Left ventricle myocardium inferior (tissue), 1 donor: ENCODE data around the gene OR10A5. TPM values are rescaled to one million over a fixed set of nuclear protein-coding genes. Genes with fewer than 3 reads are reported as not detected.

Experiments
- DNase-seq: peaks from one replicate; pipeline ENCODE4 v3.0.0-alpha.2; 2020
- H3K27ac ChIP-seq: fragments of 200-600 bp; replicated peaks from 2 replicates; pipeline ENCODE4 v1.8.0; 2021
- H3K27me3 ChIP-seq: fragments of 200-600 bp; 2 replicates; pipeline ENCODE4 v1.8.0; 2021; ENCODE audit warnings: low read depth
- H3K36me3 ChIP-seq: fragments of 200-600 bp; 2 replicates; pipeline ENCODE4 v1.8.0; 2021
- H3K4me1 ChIP-seq: fragments of 200-600 bp; 2 replicates; pipeline ENCODE4 v1.8.0; 2021
- H3K4me3 ChIP-seq: fragments of 200-600 bp; 2 replicates; pipeline ENCODE4 v1.8.0; 2021; ENCODE audit warnings: mild to moderate bottlenecking, moderate library complexity
- H3K9me3 ChIP-seq: fragments of 200-600 bp; replicated peaks from 2 replicates; pipeline ENCODE4 v1.8.0; 2021
- intact Hi-C: fragments of 100-400 bp; cut with micrococcal nuclease; formaldehyde crosslinking; loops from one replicate; pipeline ENCODE4 v1.11.0; 2022
- total RNA-seq: library from RNA; stranded (reverse); fragmentation: NEBNext Ultra II Directional; extraction: Animal tissue kit (Norgen Biotek cat#: 25700); gene quantifications from one replicate; pipeline ENCODE4 v1.2.1, GENCODE V29; 2021
- TF ChIP-seq, protein P1 (sequence below): fragments of 200-600 bp; IDR thresholded peaks from 2 replicates; pipeline ENCODE4 v1.8.0; 2021; ENCODE audit warnings: antibody characterized with exemption, mild to moderate bottlenecking, borderline replicate concordance
- donor health status: DM: no; HTN: yes; CAD: no; lungs with severe emphysema.

Gene OR10A5
- total RNA-seq, 1 donor from 2014 or later: not detected

DNA sequence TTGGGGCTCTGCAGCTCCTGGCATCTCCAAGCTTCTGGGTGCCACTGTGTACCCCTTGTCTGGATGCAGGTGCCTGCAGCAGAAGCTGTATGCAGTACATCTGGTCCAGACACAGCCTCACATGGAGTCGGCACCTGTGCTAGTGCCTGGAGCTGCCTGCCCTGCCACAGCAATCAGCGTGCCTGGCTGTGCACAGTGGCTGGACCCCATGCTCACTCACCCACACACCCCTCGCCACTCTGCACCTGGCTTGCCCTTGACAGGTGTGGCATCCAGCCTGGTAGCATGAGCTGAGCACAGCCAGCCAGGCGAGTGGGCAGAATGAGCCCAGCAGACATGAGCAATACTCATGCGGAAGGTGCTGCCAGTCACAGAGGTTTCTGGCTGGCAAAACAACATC, 26.5 kb upstream of the OR10A5 start:
- Histone ChIP-seq H3K4me3 (no peak overlapping the region), H3K27me3 (no peaks in the 10 kb centered on the region), H3K4me1 (no peaks in the 10 kb centered on the region), H3K36me3 (no peaks in the 10 kb centered on the region), H3K9me3 (peaks cover 16% of the 10 kb centered on the region), H3K27ac (no peak overlapping the region)
- no peak for DNase-seq
- TF ChIP-seq, protein P1, sequence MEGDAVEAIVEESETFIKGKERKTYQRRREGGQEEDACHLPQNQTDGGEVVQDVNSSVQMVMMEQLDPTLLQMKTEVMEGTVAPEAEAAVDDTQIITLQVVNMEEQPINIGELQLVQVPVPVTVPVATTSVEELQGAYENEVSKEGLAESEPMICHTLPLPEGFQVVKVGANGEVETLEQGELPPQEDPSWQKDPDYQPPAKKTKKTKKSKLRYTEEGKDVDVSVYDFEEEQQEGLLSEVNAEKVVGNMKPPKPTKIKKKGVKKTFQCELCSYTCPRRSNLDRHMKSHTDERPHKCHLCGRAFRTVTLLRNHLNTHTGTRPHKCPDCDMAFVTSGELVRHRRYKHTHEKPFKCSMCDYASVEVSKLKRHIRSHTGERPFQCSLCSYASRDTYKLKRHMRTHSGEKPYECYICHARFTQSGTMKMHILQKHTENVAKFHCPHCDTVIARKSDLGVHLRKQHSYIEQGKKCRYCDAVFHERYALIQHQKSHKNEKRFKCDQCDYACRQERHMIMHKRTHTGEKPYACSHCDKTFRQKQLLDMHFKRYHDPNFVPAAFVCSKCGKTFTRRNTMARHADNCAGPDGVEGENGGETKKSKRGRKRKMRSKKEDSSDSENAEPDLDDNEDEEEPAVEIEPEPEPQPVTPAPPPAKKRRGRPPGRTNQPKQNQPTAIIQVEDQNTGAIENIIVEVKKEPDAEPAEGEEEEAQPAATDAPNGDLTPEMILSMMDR: no peak
- intact Hi-C loops: no loop called here

DNA sequence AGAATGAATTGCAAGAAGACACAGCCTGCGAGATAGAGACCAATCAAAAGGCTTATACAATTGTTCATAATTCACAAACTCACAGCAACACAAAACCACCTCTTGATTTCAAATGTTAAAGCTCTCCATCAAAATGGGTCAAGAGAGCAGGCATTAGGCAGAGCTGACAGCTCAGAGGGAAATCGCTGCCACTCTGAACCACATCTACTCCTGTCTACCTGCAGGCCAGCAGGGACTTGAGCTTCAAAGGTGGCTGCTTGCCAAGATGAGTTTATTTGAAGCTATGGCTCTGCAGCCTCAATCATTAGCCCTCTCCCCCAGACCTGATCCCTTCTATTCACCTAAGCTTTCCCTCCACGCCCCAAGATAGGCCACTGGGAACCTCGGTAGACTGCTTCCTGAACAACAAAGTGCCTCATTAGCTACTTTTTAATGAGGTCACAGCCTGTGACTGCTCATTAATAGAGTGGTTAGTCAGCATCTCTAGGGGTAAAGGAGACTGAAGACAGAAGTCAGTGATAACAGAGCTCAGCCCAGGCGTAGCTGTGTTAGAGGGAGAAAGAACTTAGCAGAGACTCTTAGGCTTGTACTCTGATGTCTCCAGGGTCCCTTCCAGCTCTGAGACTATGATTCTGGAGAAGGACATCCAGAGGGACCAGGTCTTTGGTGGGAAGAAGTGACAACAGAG, 21.2 kb upstream of the OR10A5 start:
- Histone ChIP-seq H3K36me3 (no peaks in the 10 kb centered on the region), H3K27me3 (peaks cover 6% of the 10 kb centered on the region), H3K27ac (no peak overlapping the region), H3K4me3 (no peak overlapping the region), H3K4me1 (no peaks in the 10 kb centered on the region), H3K9me3 (peaks cover 16% of the 10 kb centered on the region)
- intact Hi-C loops: no loop called here
- no peak for DNase-seq
- TF ChIP-seq, protein P1: no peak

DNA sequence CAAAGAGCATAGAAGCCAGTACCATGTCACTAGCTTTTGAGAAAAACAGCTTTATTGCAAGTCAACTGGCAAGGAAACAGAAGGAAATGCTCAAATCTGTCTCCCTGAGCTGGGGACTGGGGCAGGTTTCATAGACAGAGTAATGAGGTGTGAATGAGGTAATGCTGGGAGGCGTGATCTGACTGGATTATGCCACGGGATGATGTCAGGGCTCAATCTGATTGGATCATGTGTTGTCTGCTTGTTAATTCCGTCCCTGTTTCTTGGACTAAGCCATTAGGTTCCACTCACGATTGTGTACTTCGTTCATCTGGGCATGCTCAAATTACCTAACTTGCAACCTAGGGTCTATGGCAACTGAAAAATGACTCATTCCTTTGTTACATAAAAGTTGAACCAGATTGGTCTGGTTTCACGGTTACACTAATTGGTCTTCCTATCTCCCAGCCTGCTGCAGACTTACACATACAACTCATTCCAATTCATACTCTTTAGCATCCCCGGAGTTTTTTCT, 20.2 kb upstream of the OR10A5 start:
- Histone ChIP-seq H3K9me3 (peaks cover 11% of the 10 kb centered on the region), H3K27me3 (peaks cover 6% of the 10 kb centered on the region), H3K27ac (no peak overlapping the region), H3K36me3 (no peaks in the 10 kb centered on the region), H3K4me1 (no peaks in the 10 kb centered on the region), H3K4me3 (no peak overlapping the region)
- intact Hi-C loops: no loop called here
- TF ChIP-seq, protein P1: no peak
- DNase-seq: no peak

DNA sequence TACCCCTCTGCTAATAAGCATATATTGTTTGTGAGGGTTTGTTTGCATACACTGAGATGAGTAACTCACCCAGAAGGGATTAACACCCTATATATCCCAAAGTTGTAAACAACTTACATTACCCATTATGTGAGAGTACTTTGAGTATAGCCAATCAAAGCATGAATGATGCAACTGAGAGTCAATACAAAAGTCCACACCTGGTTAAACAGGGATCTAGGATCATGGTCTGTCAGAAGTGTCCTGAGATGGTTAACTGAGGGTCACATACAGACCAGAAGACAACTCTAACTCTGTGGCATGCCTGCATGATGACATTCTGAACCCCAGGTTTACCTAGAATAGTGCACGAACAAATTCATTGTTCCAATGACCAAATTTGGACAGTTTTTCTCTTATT, 17.4 kb upstream of the OR10A5 start:
- intact Hi-C loops: no loop called here
- no peak overlapping the region for H3K4me3 ChIP-seq
- TF ChIP-seq, protein P1: no peak

DNA sequence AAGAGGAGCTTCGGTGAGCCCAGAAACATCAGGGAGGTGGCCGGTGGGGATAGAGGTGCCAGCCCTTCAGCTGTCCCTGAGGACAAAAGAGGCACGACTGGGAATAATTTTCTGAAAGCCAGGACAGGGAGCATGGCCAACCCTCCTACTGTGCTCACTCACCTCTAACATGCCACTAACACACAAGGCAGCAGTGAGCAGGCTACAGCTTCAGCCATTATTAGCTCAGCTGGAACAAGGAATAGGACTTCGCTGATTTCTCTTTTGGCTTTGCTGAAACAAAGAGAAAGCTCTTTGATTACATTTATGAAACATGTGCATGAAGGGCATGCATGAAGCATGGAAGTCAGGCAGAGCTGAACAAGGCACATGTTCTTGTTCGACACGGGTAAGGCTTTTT, 12.1 kb upstream of the OR10A5 start:
- intact Hi-C loops: no loop called here
- Histone ChIP-seq H3K4me3 (no peak overlapping the region), H3K36me3 (no peaks in the 10 kb centered on the region), H3K27me3 (peaks cover 3% of the 10 kb centered on the region), H3K27ac (no peak overlapping the region), H3K4me1 (no peaks in the 10 kb centered on the region), H3K9me3 (no peaks in the 10 kb centered on the region)
- DNase-seq: no peak
- TF ChIP-seq, protein P1: no peak

More for the DNA sequence above, 17.4 kb upstream of the OR10A5 start:
- Histone ChIP-seq H3K9me3 (no peaks in the 10 kb centered on the region), H3K4me1 (no peaks in the 10 kb centered on the region), H3K27me3 (peaks cover 6% of the 10 kb centered on the region), H3K36me3 (no peaks in the 10 kb centered on the region), H3K27ac (no peak overlapping the region)
- no peak for DNase-seq
